Activated CD4-positive, alpha-beta T cell treated with anti-CD3 and anti-CD28 coated beads for 36 hours (primary cell): ENCODE data around the gene OST4. TPM values are rescaled to one million over a fixed set of nuclear protein-coding genes. Genes with fewer than 3 reads are reported as not detected.

ENCODE experiments used
- ATAC-seq: fragments of 200-7000 bp; cut with Tn5 transposase; one replicate; pipeline ENCODE4 v1.10.0; 2021; ENCODE audit warnings: mild to moderate bottlenecking, moderate library complexity
- CTCF ChIA-PET: fragments of 350-600 bp; sonication (Branson Sonifier 250); formaldehyde crosslinking; loops from one replicate; lab custom pipeline; 2021; ENCODE audit warnings: antibody characterized with exemption; lab: Charles Lee
- POLR2A ChIA-PET: fragments of 350-600 bp; sonication (Branson Sonifier 250); formaldehyde crosslinking; loops from one replicate; lab custom pipeline; 2021; ENCODE audit warnings: antibody characterized with exemption, inconsistent platforms; lab: Charles Lee
- DNase-seq: peaks from one replicate; pipeline ENCODE4 v3.0.0-alpha.2; 2020
- H3K27ac Mint-ChIP-seq: one replicate; pipeline ENCODE4 v1.8.0; 2021; ENCODE audit warnings: mixed read lengths
- H3K27me3 Mint-ChIP-seq: one replicate; pipeline ENCODE4 v1.8.0; 2021; ENCODE audit warnings: mixed read lengths
- H3K36me3 Mint-ChIP-seq: one replicate; pipeline ENCODE4 v1.8.0; 2021; ENCODE audit warnings: low read depth, mixed read lengths
- H3K4me1 Mint-ChIP-seq: one replicate; pipeline ENCODE4 v1.8.0; 2021; ENCODE audit warnings: mixed read lengths
- H3K4me3 Mint-ChIP-seq: one replicate; pipeline ENCODE4 v1.8.0; 2021; ENCODE audit warnings: mild to moderate bottlenecking, moderate library complexity, mixed read lengths
- H3K9me3 Mint-ChIP-seq: one replicate; pipeline ENCODE4 v1.8.0; 2021; ENCODE audit warnings: low read depth, mixed read lengths
- intact Hi-C, 2 experiments: fragments of 100-400 bp; cut with DNase I in 1 of 2; cut with micrococcal nuclease in 1 of 2; formaldehyde crosslinking; loops; one replicate each; pipeline versions ENCODE4 v1.14.2 to v1.15.1; 2022 to 2024; cut with DNase I, micrococcal nuclease
- total RNA-seq, 2 experiments: library from RNA; stranded (reverse); gene quantifications; one replicate each; pipeline ENCODE4 v1.2.3, GENCODE V29; 2021

OST4 gene
- total RNA-seq, 2 experiments from 2014 or later = 305 to 406 TPM

GRCh38 chr2:27039871-27040270 is 31.6 kb downstream of the OST4 start:
- H3K4me3 Mint-ChIP-seq = no peak overlapping the region
- H3K36me3 Mint-ChIP-seq = peaks cover 67% of the 10 kb centered on the region
- no peak overlapping the region for H3K27ac Mint-ChIP-seq
- H3K9me3 Mint-ChIP-seq = no peaks in the 10 kb centered on the region
- CTCF ChIA-PET = interaction anchor here (0.9 to 1.2 kb wide), 4 partner anchors 11 to 130 kb away, joined by 3 to 5 read pairs (median 4); no protein-coding TSS in a partner anchor
- no peaks in the 10 kb centered on the region for H3K27me3 Mint-ChIP-seq
- no peak for DNase-seq
- ATAC-seq = no peak
- peaks cover 8% of the 10 kb centered on the region for H3K4me1 Mint-ChIP-seq
- POLR2A ChIA-PET = interaction anchor here (1.3 kb wide), 1 partner anchor 12 kb away, joined by 4 read pairs; the partner anchor contains the start of gene AGBL5
- intact Hi-C loops = no loop called here

- CTCF ChIA-PET = interaction anchor here (0.7 to 3.3 kb wide), 5 partner anchors 20 to 130 kb away, joined by 3 to 10 read pairs (median 3); no protein-coding TSS in a partner anchor
- Mint-ChIP-seq H3K27me3 (no peaks in the 10 kb centered on the region), H3K4me3 (no peak overlapping the region), H3K9me3 (no peaks in the 10 kb centered on the region), H3K36me3 (peaks cover 64% of the 10 kb centered on the region), H3K4me1 (peaks cover 9% of the 10 kb centered on the region), H3K27ac (no peak overlapping the region)
- ATAC-seq (no peak), DNase-seq (no peak)
- intact Hi-C loops = no loop called here
- POLR2A ChIA-PET = interaction anchor here (1.3 kb wide), 1 partner anchor 12 kb away, joined by 4 read pairs; the partner anchor contains the start of gene AGBL5
Measured at GRCh38 chr2:27039426-27039825, 32.0 kb downstream of the OST4 start.

- peaks cover 16% of the 10 kb centered on the region for H3K4me1 Mint-ChIP-seq
- H3K36me3 Mint-ChIP-seq = peaks cover 70% of the 10 kb centered on the region
- H3K9me3 Mint-ChIP-seq = no peaks in the 10 kb centered on the region
- no peaks in the 10 kb centered on the region for H3K27me3 Mint-ChIP-seq
- no peak overlapping the region for H3K27ac Mint-ChIP-seq
- ChIA-PET CTCF (interaction anchor here (0.7 to 3.3 kb wide), 4 partner anchors 21 to 264 kb away, joined by 3 to 10 read pairs (median 3); no protein-coding TSS in a partner anchor), POLR2A (interaction anchor here (1.3 kb wide), 1 partner anchor 13 kb away, joined by 4 read pairs; the partner anchor contains the start of gene AGBL5)
- DNase-seq = no peak
- no peak for ATAC-seq
- intact Hi-C loops = no loop called here
- no peak overlapping the region for H3K4me3 Mint-ChIP-seq
Measured at GRCh38 chr2:27038631-27039339, 32.7 kb downstream of the OST4 start.

- intact Hi-C loops = no loop called here
- Mint-ChIP-seq H3K4me1 (peaks cover 20% of the 10 kb centered on the region), H3K36me3 (peaks cover 70% of the 10 kb centered on the region), H3K9me3 (no peaks in the 10 kb centered on the region), H3K27me3 (no peaks in the 10 kb centered on the region), H3K4me3 (no peak overlapping the region), H3K27ac (no peak overlapping the region)
- DNase-seq = no peak
- ATAC-seq = no peak
- CTCF ChIA-PET = interaction anchor here (3.3 kb wide), 1 partner anchor 21 kb away, joined by 10 read pairs; no protein-coding TSS in a partner anchor
- POLR2A ChIA-PET = no interaction called here
Measured at GRCh38 chr2:27038012-27038411, 33.4 kb downstream of the OST4 start.

GRCh38 chr2:27033253-27033852 is 38.1 kb downstream of the OST4 start:
- ATAC-seq = no peak
- ChIA-PET CTCF (interaction anchor here (0.7 to 3.0 kb wide), 7 partner anchors 13 to 1864 kb away, joined by 3 to 17 read pairs (median 4); partner anchors contain the start of gene AGBL5), POLR2A (interaction anchor here (0.6 to 1.6 kb wide), 3 partner anchors 17 to 48 kb away, joined by 3 to 15 read pairs (median 5); partner anchors contain the start of genes AGBL5 and OST4)
- Mint-ChIP-seq H3K27me3 (no peaks in the 10 kb centered on the region), H3K9me3 (no peaks in the 10 kb centered on the region), H3K27ac (peak overlapping the region; percentile 74), H3K4me3 (peak overlapping the region; percentile 89), H3K4me1 (peaks cover 39% of the 10 kb centered on the region), H3K36me3 (peaks cover 56% of the 10 kb centered on the region)
- no peak for DNase-seq
- intact Hi-C loops = no loop called here

- ChIA-PET CTCF (interaction anchor here (0.7 to 3.0 kb wide), 3 partner anchors 18 to 71 kb away, joined by 3 to 17 read pairs (median 10); partner anchors contain the start of gene AGBL5), POLR2A (interaction anchor here (0.6 to 1.6 kb wide), 3 partner anchors 18 to 48 kb away, joined by 3 to 15 read pairs (median 3); partner anchors contain the start of gene AGBL5)
- peaks cover 39% of the 10 kb centered on the region for H3K4me1 Mint-ChIP-seq
- peak within 1 kb of the TSS; percentile 80 for H3K27ac Mint-ChIP-seq
- DNase-seq (peak; percentile 89), ATAC-seq (peak; percentile 96)
- H3K36me3 Mint-ChIP-seq = peaks cover 49% of the 10 kb centered on the region
- H3K27me3 Mint-ChIP-seq = no peaks in the 10 kb centered on the region
- intact Hi-C loops = loop anchor here (1.0 kb wide), 9 partner anchors 18 to 247 kb away; partner anchors contain the start of genes AGBL5 (in 1 of the 2), CAD (in 1 of the 2), KHK (in 1 of the 2) and MAPRE3 (in 1 of the 2)
- H3K4me3 Mint-ChIP-seq = peak within 1 kb of the TSS; percentile 89
- H3K9me3 Mint-ChIP-seq = no peaks in the 10 kb centered on the region
Measured at GRCh38 chr2:27032495-27033252, 38.8 kb downstream of the OST4 start, which contains the start of gene TMEM214. TSS of gene TMEM214 (plus strand) at chr2:27032965. CDS start at chr2:27033016, 51 bp downstream.

- no peak for DNase-seq
- intact Hi-C loops = no loop called here
- ChIA-PET POLR2A (no interaction called here), CTCF (interaction anchor here (0.5 to 0.6 kb wide), 2 partner anchors 8 to 14 kb away, joined by 3 to 4 read pairs; no protein-coding TSS in a partner anchor)
- Mint-ChIP-seq H3K36me3 (peaks cover 21% of the 10 kb centered on the region), H3K9me3 (no peaks in the 10 kb centered on the region), H3K27ac (no peak overlapping the region), H3K27me3 (no peaks in the 10 kb centered on the region), H3K4me1 (peaks cover 29% of the 10 kb centered on the region), H3K4me3 (no peak overlapping the region)
- no peak for ATAC-seq
Measured at GRCh38 chr2:27029051-27029450, 42.4 kb downstream of the OST4 start.

- Mint-ChIP-seq H3K36me3 (peaks cover 18% of the 10 kb centered on the region), H3K27ac (no peak overlapping the region), H3K4me3 (no peak overlapping the region), H3K4me1 (peaks cover 22% of the 10 kb centered on the region), H3K27me3 (no peaks in the 10 kb centered on the region), H3K9me3 (no peaks in the 10 kb centered on the region)
- intact Hi-C loops = no loop called here
- DNase-seq (no peak), ATAC-seq (no peak)
- ChIA-PET POLR2A (no interaction called here), CTCF (no interaction called here)
Measured at GRCh38 chr2:27027211-27027651, 44.2 kb downstream of the OST4 start.

GRCh38 chr2:27025861-27026851 is 45.3 kb downstream of the OST4 start:
- Mint-ChIP-seq H3K27me3 (no peaks in the 10 kb centered on the region), H3K4me3 (no peak overlapping the region)

GRCh38 chr2:27025281-27025800 is 46.1 kb downstream of the OST4 start:
- intact Hi-C loops = no loop called here
- peaks cover 8% of the 10 kb centered on the region for H3K4me1 Mint-ChIP-seq
- H3K27ac Mint-ChIP-seq = no peak overlapping the region
- CTCF ChIA-PET = no interaction called here
- POLR2A ChIA-PET = no interaction called here
- ATAC-seq (no peak), DNase-seq (no peak)
- H3K9me3 Mint-ChIP-seq = no peaks in the 10 kb centered on the region
- H3K36me3 Mint-ChIP-seq = peaks cover 9% of the 10 kb centered on the region
- H3K4me3 Mint-ChIP-seq = no peak overlapping the region
- H3K27me3 Mint-ChIP-seq = no peaks in the 10 kb centered on the region

More at GRCh38 chr2:27025861-27026851, 45.3 kb downstream of the OST4 start:
- Mint-ChIP-seq H3K4me1 (peaks cover 13% of the 10 kb centered on the region), H3K9me3 (no peaks in the 10 kb centered on the region), H3K27ac (no peak overlapping the region), H3K36me3 (peaks cover 13% of the 10 kb centered on the region)
- ATAC-seq (no peak), DNase-seq (no peak)
- ChIA-PET CTCF (no interaction called here), POLR2A (no interaction called here)
- intact Hi-C loops = no loop called here
